Measurements from ENCODE around the gene C22orf23. TPM values are rescaled to one million over a fixed set of nuclear protein-coding genes. Genes with fewer than 3 reads are reported as not detected.

C22orf23 gene
- total RNA-seq, 6 experiments from 2014 or later: 0.40 TPM; not detected in 5

GRCh38 chr22:37896939-37897338 lies 56.5 kb downstream of the C22orf23 start:
- intact Hi-C loops (cut with DNase I): no loop called here
- Histone ChIP-seq H3K27me3 (no peaks in the 10 kb centered on the region), H3K36me3 (no peaks in the 10 kb centered on the region), H3K4me1 (peaks cover 0 to 17% (median 0%) of the 10 kb centered on the region in 4 donors), H3K27ac (peak overlapping the region in 2 of 3 donors; percentile 55 to 69), H3K9me3 (no peaks in the 10 kb centered on the region), H3K4me3 (no peak overlapping the region)
- TF ChIP-seq CTCF (IDR thresholded peaks at IDR 0.05) (no peak), POLR2A (IDR thresholded peaks at IDR 0.05) (no peak)
- no peak for ATAC-seq
- 78% methylated on average over 3 of the region's 3 CpGs for WGBS (ENCODE audit: insufficient coverage, low coverage, low lambda C conversion rate, missing lambda C conversion rate)
- DNase-seq: no peak

- intact Hi-C loops (cut with DNase I): no loop called here
- Histone ChIP-seq H3K4me1 (peaks cover 0 to 17% (median 0%) of the 10 kb centered on the region in 4 donors), H3K4me3 (no peak overlapping the region), H3K9me3 (no peaks in the 10 kb centered on the region), H3K36me3 (peaks cover 0 to 5% (median 0%) of the 10 kb centered on the region in 4 donors), H3K27ac (peak overlapping the region in 2 of 3 donors; percentile 55 to 69), H3K27me3 (no peaks in the 10 kb centered on the region)
- no peak for DNase-seq
- ATAC-seq: peak; percentile 61 to 88 (median 80)
- 63% methylated on average over 2 of the region's 5 CpGs for WGBS (ENCODE audit: insufficient coverage, low coverage, low lambda C conversion rate, missing lambda C conversion rate)
- TF ChIP-seq CTCF (IDR thresholded peaks at IDR 0.05): no peak
- no peak for TF ChIP-seq POLR2A (IDR thresholded peaks at IDR 0.05)
Observed at GRCh38 chr22:37896181-37896592, 57.2 kb downstream of the C22orf23 start.

GRCh38 chr22:37894939-37895670 lies 58.3 kb downstream of the C22orf23 start:
- no peak for DNase-seq
- WGBS (ENCODE audit: insufficient coverage, low coverage, low lambda C conversion rate, missing lambda C conversion rate): 84% methylated on average over 3 of the region's 8 CpGs

GRCh38 chr22:37893583-37893983 lies 59.8 kb downstream of the C22orf23 start:
- H3K27ac ChIP-seq: no peak overlapping the region
- DNase-seq: no peak
- ATAC-seq: no peak
- H3K36me3 ChIP-seq: peaks cover 2 to 26% (median 10%) of the 10 kb centered on the region in 4 donors
- H3K27me3 ChIP-seq: no peaks in the 10 kb centered on the region
- peaks cover 0 to 17% (median 0%) of the 10 kb centered on the region in 4 donors for H3K4me1 ChIP-seq
- WGBS (ENCODE audit: insufficient coverage, low coverage, low lambda C conversion rate, missing lambda C conversion rate): 74% methylated on average over 5 of the region's 5 CpGs
- intact Hi-C loops (cut with DNase I): no loop called here
- H3K4me3 ChIP-seq: no peak overlapping the region
- no peak for TF ChIP-seq POLR2A (IDR thresholded peaks at IDR 0.05)
- TF ChIP-seq CTCF (IDR thresholded peaks at IDR 0.05): no peak
- no peaks in the 10 kb centered on the region for H3K9me3 ChIP-seq

More at GRCh38 chr22:37894939-37895670, 58.3 kb downstream of the C22orf23 start:
- Histone ChIP-seq H3K36me3 (peaks cover 0 to 12% (median 2%) of the 10 kb centered on the region in 4 donors), H3K27me3 (no peaks in the 10 kb centered on the region), H3K9me3 (no peaks in the 10 kb centered on the region), H3K4me1 (peaks cover 0 to 17% (median 0%) of the 10 kb centered on the region in 4 donors), H3K4me3 (no peak overlapping the region), H3K27ac (peak overlapping the region in 1 of 3 donors; percentile 47)
- ATAC-seq: peak in 2 of 4 donors; percentile 7 to 18
- TF ChIP-seq CTCF (IDR thresholded peaks at IDR 0.05): no peak
- TF ChIP-seq POLR2A (IDR thresholded peaks at IDR 0.05): no peak
- intact Hi-C loops (cut with DNase I): no loop called here

Small RNA genes within 50 kb of the gene (microRNA-seq; reads per million reads assigned to microRNA genes)
- gene MIR4534: 0 reads per million in 2 donors
- 1.2 to 3.9 reads per million in 2 donors for gene MIR6820

Other genes starting within 250 kb of the C22orf23 start
- gene GCAT, start 145.7 kb downstream of the C22orf23 start, total RNA-seq: 10 to 100 TPM; 21.9 to 43.0 (median 29.8) TPM
- gene GALR3, start 130.2 kb downstream of the C22orf23 start, total RNA-seq: under 1 TPM in 2 of 6 experiments, not detected in 4; 0.29 to 0.83 TPM
- gene ANKRD54, start 109.3 kb downstream of the C22orf23 start, total RNA-seq: 10 to 100 TPM in 2 of 6 experiments, 1 to 10 TPM in 4; 7.3 to 20.7 (median 9.7) TPM
- gene EIF3L, start 104.2 kb downstream of the C22orf23 start, total RNA-seq: 100 to 1,000 TPM; 117 to 200 (median 164) TPM
- 10 to 100 TPM in 3 of 6 experiments, 1 to 10 TPM in 3; 6.5 to 19.0 (median 10.3) TPM for gene MICALL1, start 47.3 kb downstream of the C22orf23 start, total RNA-seq
- 10 to 100 TPM; 42.4 to 60.5 (median 56.3) TPM for gene POLR2F, start 98 bp upstream of the C22orf23 start, total RNA-seq
- under 1 TPM in 2 of 6 experiments, not detected in 4; 0.24 to 0.29 TPM for gene SOX10, start 31.0 kb upstream of the C22orf23 start, total RNA-seq
- gene PICK1, start 103.8 kb upstream of the C22orf23 start, total RNA-seq: 10 to 100 TPM; 13.0 to 26.4 (median 20.3) TPM
- gene SLC16A8, start 130.6 kb upstream of the C22orf23 start, total RNA-seq: not detected
- gene BAIAP2L2, start 157.1 kb upstream of the C22orf23 start, total RNA-seq: 1 to 10 TPM in 3 of 6 experiments, under 1 TPM in 3; 0.79 to 5.0 (median 1.4) TPM
- gene PLA2G6, start 228.2 kb upstream of the C22orf23 start, total RNA-seq: 10 to 100 TPM in 5 of 6 experiments, 1 to 10 TPM in 1; 8.1 to 32.9 (median 19.8) TPM
- gene MAFF, start 248.4 kb upstream of the C22orf23 start, total RNA-seq: 10 to 100 TPM in 3 of 6 experiments, 1 to 10 TPM in 3; 2.6 to 30.6 (median 11.0) TPM